GM18508 (cell line): Measurements from ENCODE around the gene EXOC3L2.

Experiments used
- ATAC-seq: cut with Tn5 transposase; IDR thresholded peaks from one replicate; pipeline ENCODE4 v1.9.1; 2021; ENCODE audit warnings: moderate number of reproducible peaks; ENCODE audit not compliant: insufficient read depth, unreplicated experiment

The EXOC3L2 gene

DNA sequence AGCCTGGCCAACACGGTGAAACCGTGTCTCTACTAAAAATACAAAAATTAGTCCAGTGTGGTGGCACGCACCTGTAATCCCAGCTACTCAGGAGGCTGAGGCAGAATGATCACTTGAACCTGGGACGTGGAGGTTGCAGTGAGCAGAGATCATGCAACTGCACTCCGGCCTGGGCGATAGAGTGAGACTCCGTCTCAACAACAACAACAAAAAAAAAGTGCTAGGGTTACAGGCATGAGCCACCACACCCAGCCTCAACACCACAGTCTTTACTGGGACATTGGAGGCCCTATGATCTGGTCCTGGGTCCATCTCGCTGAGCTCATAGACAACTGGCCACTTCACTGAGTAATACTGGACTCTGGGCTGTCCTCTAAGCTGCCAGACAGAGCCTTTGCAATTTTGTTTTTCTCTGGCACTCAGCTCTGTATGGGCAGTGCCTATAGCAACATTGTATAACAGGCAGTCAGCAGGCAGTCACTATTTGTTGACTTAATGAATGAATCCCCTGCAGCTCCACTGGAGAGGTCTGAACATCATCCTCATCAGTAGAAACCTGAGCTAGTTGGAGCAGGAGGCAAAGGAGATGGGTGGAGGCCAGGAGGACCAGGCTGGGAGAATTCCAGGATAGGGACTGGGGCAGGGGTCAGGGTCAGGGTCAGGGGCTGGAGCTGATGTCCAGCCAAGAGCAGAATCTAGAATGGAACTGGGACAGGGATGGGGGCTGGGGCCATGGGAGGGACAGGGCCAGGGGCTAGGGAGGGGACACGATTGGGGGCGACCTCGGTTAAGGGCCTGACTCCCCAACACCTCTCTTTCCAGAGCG is 58.5 kb downstream of the EXOC3L2 start:
- no peak for ATAC-seq

DNA sequence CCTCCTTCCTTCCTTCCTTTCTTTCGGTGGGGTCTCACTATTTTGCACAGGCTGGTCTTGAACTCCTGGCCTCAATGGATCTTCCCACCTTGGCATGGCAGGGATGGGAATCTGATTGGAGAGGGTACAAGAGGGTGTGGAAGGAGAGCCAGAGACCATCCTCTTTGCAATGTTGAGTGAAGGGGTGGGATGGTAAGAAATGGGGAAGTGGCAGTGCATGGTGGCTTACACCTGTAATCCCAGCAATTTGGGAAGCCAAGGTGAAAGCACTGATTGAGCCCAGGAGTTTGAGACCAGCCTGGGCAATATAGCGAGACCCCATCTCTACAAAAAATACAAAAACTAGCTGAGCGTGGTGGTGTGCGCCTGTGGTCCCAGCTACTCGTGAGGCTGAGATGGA is 61.1 kb downstream of the EXOC3L2 start:
- ATAC-seq: no peak

DNA sequence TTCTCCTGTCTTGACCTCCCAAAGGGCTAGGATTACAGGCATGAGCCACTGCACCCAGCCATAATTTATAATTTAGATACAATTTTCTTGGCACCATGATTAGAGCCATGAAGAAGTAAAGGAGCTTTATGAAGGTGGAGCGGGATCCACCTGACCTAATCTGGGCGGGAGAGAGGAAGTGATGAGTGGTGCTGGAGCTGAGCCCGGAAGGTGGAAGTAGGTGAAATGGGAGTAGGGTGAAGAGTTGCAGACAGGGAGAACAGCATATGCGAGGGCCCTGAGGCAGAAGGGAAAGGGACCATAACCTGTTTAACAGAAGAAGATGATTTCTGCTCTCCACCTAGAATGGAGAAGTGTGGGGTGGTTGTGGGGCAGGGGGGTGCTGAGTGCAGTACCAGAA is 62.4 kb downstream of the EXOC3L2 start:
- ATAC-seq: no peak

DNA sequence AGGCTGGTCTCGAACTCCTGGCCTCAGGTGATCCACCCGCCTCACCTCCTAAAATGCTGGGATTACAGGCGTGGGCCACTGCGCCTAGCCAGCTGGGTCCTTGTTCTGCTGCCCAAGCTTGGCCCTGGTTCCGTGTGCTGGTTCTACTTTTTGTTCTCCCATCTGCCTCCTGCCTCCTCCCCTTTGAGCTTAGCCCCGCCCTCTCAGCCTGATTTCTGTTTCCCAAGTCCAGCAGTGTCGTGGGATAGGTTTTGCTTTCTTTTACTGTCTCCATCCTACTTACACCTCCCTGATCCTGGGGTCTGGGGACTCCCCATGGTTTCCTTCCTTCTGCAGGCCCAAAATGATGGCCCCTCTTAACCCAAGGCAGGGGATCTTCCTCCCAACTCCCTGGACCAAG is 64.3 kb downstream of the EXOC3L2 start:
- no peak for ATAC-seq

DNA sequence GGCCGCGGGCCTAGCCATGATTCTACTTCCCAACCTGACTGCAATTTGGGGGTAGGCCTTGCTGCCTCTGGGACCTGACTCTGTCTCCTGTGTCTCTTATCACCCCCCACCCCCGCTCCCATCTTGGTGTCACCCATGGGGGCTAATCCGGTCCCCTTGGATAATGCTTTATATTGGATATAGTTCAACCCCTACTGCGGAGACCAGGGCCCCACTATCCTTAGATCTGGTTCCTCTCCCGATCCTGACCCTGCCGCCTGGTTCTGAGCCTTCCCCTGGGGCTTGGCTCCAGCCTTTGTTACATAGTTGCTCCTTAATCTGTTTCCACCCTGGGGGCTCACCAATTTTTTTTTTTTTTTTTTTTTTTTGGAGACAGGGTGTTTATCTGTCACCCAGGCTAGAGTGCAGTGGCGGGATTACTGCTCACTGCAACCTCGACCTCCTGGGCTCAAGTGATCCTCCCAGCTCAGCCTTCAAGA is 65.3 kb downstream of the EXOC3L2 start:
- ATAC-seq: no peak

DNA sequence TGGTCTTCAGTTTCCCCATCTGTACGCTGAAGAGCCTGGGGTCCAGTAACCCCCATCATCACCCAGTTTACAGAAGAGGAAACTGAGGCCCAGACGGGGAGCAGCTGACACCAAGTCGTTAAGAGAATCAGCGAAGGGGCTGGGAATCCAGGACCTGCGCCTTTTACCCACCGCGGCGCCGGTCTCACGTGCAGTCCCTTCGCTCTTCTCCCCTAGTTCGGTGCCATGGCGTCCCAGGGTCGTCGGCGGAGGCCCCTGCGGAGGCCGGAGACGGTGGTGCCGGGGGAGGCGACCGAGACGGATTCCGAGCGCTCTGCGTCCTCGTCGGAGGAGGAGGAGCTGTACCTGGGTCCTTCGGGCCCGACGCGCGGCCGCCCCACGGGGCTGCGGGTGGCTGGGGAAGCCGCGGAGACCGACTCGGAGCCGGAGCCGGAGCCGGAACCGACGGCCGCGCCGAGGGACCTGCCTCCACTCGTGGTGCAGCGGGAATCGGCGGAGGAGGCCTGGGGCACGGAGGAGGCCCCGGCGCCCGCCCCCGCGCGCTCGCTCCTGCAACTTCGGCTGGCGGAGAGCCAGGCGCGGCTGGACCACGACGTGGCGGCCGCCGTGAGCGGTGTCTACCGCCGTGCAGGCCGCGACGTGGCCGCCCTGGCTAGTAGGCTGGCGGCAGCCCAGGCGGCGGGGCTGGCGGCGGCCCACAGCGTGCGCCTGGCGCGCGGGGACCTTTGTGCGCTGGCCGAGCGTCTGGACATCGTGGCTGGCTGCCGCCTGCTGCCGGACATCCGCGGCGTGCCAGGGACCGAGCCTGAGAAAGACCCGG is 65.9 kb downstream of the EXOC3L2 start:
- ATAC-seq: no peak

DNA sequence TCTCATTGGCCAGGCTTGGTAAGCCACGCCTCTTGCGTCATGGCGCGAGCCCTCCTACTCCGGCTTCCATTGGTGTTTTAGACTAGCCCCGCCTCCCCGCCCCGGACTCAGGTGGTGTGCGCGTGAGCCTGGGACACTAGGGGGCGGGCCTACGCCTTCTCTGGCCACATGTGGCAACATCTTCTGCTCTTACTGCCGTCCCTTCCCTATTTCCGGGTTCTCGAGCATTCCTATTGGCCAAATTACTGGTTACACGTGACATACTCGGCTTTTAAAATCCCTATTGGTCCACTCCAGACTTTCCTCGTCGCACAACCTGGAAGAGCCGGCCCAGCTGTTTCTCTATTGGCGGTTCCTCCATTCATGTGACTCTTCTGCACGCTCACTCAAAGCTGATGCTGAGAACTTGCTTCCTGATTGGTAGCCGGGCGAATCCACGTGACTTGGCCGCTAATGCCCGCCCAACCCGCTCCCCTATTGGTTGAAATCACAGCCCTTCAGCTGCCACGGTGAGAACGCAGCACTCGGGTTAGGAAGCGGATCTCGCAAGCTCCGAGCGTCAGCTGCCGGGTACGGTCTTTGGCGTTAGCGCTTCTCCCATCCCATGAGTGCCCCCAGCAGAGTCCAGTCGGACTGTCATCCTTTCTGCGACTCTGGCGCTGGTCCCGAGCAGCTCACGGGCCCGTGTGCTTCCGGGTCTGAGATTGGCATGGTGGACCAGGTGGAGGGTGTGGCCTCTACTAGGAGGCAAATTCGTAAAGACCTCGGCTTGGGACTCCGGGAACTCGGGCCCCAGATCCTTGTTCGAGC is 66.7 kb downstream of the EXOC3L2 start, which contains the start of gene BLOC1S3:
BLOC1S3 (plus strand) TSS at position 523 of the 810 bp plus-strand sequence. CDS start 513 bp downstream, outside the sequence.
- peak; percentile 74 for ATAC-seq

DNA sequence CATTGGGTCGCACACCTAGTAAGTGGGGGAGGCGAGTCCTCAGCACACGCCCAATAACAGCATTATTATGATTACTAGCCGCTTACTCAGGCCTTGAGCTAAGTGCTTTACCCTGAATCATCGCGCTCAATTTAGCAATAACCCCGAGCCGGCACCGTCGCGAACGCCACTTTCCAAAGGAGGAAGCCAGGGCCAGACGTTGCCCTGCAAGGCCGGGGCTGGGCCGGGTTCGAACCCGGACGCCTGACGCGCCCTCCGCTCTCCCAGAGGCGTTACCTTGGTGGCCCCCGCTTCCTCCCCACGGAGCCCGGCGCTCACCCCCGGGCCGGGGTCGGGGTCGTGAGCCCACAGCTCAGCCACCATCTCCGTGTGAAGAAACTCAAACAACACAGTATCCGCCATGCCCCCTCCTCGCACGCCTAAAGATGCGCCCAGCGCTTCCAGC is 67.4 kb downstream of the EXOC3L2 start, which contains the start of gene TRAPPC6A:
TRAPPC6A (minus strand) TSS at position 421 of the 445 bp plus-strand sequence; CDS start at position 402, 19 bp downstream.
- ATAC-seq: no peak

DNA sequence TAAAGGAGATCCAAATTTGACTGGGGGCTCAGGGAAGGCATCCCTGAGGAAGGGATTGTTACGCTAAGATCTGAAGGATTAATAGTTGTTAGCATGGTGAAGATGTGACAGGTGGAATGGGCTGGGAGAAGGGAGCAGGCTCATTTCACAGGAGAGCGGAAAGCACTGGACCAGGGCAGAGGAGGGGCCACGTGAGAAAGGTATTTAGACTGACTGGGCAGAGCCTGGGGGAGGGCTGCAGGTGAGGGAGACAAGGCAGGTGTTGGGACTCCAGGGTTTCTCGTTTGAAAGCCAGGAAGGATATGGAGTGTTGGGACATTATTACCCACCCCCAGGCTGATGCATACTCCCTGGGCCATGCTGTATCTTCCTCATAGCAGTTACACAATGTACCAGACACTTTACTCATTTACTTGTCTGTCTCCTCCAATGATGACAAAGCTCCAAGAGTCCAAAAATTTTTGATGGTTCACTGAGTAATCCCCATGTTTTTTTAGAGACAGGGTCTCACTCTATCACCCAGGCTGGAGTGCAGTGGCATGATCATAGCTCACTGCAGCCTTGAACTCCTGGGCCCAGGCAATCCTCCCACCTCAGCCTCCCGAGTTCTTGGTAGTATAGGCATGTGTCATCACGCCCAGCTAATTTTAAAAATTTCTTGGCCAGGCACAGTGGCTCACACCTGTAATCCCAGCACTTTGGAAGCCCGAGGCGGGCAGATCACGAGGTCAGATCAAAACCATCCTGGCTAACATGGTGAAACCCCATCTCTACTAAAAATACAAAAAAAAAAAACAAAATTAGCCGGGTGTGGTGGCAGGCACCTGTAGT is 69.5 kb downstream of the EXOC3L2 start:
- no peak for ATAC-seq

DNA sequence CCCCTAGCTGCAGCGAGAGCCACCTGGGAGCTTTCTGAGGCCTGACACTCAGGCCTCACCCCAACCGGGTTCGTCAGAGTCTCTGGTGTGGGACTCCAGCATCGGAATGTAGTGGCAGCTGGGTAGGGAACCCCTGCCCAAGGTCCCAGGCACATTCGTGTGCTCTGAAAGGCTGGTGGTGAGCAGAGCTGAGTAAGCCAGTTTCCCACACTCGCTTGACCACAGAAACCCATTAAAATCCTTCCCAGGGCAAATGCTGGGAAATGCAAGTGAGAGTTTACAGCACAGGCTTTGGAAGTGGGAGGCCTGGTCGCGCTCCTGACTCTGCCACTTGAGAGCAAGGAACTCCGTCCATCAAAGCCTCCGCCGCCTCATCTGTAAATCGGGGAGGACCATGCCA is 71.4 kb downstream of the EXOC3L2 start:
- no peak for ATAC-seq

DNA sequence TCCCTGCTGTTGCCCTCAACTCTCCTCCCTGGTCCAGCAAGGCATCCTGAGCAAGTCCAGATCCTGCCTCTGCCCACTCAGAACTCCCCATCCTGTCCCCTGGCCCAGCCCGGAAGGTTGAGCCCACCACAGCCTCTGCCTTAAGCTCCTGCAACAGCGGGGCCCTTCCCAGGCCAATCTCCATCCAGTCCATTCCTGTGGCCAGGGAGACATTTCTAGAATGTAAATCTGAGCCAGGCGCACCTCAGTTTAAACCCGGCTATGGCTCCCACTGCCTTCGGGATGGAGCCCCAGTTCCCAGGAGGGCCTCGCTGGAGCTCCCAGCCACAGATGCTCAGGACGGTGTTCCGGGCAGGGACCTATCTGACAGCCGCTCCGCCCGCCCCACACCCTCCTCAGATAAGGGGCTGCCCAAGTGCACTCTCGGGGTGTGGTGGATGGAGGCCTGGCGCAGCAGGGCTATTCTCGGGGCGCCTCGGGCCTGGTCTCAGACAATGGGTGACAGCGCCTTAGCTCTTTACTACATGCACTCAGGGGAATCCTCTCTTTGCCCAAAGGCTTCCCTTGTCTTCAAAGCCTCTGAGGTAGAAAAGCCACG is 72.5 kb downstream of the EXOC3L2 start:
- ATAC-seq: no peak

DNA sequence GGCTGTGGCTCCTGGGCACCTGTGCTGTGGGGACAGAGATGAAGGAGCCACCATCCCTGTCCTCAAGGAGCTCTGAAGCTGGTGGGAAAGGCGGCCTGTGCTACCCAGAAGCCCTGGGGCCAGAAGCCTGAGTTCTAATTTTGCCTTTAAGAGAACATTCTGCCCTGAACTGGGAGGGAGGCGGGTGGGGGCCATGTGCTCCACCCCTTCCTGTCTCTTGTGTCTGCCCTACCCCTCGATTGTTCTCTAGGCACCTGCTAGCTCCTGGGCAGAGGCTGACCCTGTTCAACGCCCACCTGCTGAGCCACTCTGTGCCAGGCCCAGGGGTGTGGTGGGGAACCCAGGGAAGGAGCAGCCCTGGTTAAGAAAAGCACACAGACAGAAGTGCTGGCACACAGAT is 73.0 kb downstream of the EXOC3L2 start:
- no peak for ATAC-seq

DNA sequence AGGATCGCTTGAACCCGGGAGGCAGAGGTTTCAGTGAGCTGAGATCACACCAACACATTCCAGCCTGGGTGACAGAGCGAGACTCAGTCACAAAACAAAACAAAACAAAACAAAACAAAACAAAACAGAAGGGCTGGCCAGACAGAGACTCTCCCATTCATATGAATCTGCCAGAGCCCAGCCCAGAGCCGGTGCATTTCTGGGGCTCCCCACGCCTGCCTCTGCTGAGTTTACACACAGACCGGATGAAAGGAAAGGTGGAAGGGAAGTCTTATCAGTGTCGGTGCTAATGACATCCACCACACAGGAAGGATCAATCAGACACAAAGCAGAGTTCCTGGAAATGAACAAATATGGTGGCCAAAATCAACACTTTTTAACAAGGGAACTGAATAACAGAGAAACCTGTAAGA is 74.0 kb downstream of the EXOC3L2 start:
- ATAC-seq: no peak

DNA sequence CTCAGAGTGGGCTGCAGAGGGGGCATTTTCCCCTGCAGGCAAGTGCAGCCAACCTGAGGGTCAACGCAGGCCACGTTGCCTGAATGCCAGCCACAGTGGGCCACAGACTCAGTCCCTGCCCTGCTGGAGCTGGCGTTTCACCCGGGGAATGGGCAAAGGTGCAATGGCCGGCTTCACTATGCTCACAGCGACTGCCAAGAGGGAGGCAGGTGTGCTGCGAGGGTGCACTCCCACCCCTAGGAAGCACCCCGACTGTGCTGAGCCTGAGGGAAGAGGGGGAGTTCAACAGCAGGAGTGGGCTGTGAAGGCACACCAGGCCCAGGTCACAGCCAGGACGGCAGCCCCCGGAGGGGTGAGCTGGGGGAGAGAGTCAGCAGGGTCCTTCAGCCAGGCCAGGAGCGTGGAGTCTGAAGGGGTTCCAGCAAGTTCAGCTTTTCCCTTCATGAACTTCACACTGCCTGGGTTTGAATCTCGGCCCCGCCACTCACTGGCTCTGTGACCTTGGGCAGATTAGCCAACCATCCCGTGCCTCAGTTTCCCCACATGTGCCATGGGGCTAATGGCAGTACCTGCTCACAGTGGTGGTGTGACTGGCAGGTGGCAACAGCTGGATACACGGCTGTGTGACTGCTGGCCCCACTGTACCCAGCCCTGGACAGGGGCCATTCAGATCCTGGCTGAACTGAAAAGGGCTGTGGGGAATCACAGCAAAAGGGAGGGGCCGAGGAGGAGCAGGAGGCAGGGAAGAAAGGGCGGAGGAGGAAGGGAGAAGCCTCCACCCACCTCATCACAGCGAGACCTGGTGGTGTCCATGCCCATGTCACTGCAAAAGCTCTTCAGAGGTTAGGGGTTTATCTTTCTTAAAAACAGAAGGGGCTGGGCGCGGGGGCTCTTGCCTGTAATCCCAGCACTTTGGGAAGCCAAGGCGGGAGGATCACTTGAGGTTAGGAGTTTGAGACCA is 74.8 kb downstream of the EXOC3L2 start:
- ATAC-seq: no peak

DNA sequence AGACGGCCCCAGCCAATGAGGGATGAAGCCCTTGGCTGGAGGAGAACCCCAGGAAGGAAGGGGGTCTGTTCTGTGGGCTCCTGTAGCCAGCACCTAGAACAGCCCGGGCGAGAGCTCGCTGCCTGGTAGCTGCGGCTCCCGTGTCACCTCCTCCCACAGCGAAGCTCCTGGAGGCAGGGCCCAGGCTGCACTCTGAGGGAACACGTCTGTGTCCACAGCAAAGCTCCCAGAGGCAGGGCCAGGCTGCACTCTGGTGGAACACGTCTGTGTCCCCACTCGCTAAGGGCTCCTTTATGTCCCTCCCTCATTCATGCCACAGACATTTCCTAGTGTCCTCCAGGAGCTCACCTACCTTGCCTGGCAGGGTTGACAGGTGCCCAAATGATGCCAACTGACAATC is 75.6 kb downstream of the EXOC3L2 start:
- ATAC-seq: no peak

DNA sequence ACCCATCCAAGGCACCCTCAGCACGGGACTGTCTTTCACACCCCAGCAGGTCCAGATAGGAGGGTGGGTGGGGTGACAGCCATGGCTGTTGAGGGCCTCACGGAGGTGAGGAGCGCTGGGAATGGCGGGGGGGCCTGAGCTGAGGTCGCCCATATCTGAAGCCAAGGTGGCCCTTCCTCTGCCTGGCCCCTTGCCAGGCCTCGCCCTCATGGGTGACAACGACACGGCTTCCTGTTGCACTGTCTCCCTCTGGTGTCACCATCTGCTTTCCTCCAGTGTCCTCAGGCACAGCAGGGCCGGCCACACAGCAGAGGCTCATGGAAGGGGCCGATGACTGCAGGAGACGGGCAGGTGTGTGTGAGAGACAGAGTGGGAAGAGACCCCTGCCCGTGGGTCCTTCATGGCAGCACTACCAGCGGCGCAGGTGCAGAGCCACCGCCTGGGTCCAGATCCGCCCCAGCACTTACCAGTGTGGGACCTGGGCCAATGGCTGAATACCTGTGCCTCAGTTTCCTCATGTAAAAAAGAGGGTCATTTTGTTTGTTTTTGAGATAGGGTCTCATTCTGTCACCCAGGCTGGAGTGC is 76.3 kb downstream of the EXOC3L2 start:
- no peak for ATAC-seq

DNA sequence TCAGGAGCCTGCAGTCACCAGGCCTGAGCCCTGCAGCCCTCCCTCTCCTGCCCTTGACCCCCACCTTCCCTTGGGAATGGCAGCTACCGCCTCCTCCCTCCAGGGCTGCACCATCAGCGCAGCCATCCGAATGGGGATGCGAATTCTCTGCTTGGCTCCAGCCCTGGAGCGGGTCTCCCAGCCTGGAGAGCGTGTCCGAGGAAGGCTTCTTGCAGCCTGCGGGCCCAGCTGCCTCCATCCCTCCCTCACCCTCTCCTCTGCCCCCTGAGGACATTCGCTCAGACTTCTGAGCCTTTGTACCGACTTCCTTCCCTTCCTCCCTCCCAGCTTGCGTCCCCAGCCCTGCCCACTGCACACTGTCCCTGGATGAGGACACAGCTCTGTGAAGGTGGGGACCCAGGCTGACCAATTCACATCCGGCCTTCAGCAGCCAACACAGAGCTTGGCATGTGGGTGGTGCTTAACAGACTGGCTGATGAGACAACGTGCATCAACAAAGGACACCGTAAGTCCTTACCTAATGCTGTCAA is 78.4 kb downstream of the EXOC3L2 start:
- no peak for ATAC-seq
